Effector CD8-positive, alpha-beta T cell (primary cell): ENCODE measurements around the gene PGGHG.
"Not testable (repeated sequence)": the region's sequence is repeated elsewhere in the genome, so short reads cannot be mapped to it uniquely, and the experiment has no call there.

Experiments
- DNase-seq: peaks from one replicate; lab custom pipeline; 2025; lab: John Stamatoyannopoulos, UW

PGGHG gene

GRCh38 chr11:330307-330693, 41.4 kb downstream of the PGGHG start:
- no peak for DNase-seq

- no peak for DNase-seq
Measured at GRCh38 chr11:330694-331357, 41.9 kb downstream of the PGGHG start.

DNA sequence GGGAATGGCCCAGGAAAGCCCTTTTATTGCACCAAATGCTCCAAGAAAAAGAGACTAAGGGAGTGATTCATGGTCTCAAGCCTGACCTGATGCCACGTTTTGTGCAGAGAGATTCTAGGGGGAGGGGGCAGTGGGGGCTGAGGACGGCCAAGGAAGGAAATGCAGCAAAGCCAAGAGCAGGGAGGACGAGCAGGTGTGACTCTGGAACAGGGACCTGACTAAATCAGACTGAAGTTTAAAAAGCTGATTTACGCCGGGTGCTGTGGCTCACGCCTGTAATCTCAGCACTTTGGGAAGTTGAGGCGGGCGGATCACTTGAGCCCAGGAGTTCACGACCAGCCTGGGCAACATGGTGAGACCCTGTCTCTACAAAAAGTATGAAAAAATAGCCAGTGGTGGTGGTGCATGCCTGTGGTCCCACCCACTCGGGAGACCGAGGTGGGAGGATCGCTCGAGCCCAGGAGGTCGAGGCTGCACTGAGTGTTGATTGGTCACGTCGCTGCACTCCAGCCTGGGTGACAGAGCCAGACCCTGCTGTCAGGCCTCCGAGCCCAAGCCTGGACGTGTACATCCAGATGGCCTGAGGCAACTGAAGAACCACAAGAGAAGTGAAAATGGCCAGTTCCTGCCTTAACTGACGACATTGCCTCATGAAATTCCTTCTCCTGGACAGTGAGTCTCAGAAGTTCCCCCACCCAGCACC, 42.6 kb downstream of the PGGHG start:
- DNase-seq = no peak

DNA sequence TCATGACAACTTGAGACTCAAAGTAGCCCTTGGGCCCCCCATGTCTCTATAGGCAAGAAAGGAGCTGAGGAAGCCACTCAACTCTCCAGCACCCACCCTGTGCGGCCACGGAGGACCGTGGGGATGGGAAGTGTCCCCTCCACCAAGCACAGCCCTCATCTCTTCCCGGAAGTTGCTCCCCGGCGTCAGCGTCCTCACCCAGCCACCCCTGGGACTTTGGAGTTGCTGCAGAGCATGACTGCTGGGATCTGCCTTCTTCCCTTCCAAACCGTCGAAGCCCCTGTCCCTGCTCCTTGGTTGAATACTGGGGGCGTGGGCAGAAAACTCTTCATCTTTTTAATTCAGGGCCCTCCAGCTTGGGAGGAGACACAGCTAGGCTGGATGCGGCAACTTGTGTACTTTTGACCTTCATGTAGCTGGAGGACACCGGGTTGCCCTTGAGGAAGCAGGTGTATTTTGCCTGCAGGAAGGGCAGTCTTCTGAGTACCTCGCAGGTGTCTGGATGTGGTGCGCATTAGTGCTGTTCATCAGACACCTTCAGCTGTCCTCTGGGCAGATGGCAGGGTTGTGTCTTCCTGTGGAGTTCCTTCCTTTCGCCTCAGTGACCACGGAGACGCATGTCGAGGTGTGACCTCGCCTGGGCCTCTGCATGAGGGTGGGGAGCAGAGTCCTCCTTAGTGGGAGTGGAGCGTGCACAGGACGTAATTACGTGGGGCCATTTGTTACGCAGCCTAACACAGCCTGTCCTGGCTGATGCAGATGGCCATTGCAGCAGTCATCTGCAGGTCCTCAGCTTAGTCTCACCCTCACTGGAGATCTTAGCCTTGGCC, 43.9 kb downstream of the PGGHG start:
- no peak for DNase-seq

- not testable (repeated sequence) for DNase-seq
Measured at GRCh38 chr11:333616-334263, 44.8 kb downstream of the PGGHG start.

DNA sequence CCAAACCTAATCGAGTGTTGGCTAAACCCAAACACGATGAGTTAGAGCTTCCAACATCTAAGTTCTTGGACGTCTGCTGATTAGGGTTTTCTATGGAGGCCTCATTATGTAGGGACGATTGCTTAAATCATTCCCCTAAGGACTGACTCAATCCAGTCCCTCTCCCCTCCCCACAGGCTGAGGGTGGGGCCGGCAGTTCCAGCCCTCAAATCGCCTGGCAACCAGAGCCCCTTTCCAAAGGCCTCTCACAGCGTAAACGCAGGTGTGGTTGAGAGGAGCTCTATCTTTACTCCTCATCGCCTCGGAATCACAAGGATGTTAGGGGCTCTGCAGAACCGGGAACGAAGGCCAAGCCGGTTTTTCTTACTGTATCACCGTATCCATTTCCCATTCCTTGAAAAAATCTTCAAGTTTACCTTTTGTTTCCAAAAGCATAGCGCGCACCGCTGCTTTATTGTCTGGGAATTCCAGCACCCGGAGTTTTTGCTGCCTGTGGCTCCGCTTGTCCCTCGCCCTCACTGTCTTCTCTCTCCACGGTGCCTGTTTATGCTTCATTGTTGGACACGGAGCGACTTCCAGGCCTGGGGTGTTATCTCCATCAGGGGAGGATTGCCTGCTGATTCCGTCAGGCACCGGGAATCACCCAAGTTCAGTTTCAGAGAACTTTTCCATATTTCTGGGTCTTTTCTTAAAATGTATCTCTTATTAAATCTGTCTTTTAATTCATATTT, 45.5 kb downstream of the PGGHG start:
- DNase-seq = no peak

DNA sequence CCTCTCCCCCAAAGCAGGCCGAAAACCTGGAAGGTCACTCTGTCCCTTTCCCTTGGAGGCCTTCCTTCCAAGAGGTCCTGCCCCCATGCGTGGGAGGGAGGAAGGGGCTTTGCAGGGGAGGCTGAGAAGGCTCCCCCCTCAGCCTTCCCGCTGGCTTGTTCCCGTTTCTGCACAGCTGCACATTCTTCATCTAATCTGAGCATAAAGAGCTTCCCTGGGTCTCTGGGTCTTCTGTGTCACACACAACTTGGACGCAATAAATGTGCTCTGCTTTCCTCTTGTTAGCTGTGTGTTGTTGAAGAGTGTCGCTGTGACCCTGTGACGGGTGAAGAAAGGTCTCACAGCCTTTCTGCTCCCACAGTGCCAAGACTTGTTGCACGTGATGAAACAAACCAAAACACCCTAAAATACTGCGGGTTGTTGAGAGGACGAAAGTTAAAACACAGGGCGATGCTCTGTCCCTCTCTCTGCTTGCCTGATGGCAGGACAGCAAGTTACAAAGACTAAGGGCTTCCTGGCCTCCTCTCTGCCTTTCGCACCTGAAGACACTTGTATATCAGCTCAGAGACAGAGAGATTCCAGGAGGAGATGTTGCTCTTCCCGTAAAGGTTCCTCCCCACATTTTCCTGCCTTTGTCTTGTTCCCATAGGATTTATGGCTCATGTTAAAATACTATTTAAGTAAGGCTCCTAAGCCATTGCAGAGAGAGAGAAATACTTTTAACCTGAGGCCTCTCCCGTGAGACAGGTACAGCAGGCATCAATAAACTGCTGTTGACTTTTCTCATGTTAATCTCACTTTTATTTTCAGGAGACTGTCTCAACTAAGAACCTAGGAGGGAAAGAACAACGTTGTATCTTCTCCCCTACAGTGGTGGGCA, 47.1 kb downstream of the PGGHG start:
- DNase-seq = no peak

DNA sequence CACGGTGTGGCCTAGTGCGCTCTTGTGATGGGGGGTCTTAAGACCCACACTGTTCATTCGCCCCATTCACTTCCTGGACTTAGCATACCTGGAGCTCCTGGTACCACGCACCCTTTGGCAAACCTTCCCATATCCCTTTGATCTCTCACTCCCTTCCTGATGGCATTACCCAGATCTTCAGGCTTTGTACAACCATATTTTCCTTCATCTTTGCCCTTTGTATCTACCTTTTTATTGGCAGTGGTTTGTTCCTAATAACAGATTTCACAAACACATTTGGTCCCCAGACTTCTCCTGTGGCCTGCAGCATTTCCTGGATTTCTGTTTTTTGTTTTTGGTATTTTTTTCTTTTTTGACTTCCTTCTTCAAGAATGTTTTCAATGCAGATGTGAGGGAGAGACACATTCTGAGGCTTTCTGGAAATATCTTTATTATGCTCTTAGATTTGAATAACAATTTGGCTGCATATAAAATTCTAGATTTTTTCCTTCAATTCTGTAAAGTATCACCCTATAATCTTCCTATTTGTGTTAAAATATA, 47.8 kb downstream of the PGGHG start:
- DNase-seq = no peak

- no peak for DNase-seq
Measured at GRCh38 chr11:337711-338110, 48.8 kb downstream of the PGGHG start.

DNA sequence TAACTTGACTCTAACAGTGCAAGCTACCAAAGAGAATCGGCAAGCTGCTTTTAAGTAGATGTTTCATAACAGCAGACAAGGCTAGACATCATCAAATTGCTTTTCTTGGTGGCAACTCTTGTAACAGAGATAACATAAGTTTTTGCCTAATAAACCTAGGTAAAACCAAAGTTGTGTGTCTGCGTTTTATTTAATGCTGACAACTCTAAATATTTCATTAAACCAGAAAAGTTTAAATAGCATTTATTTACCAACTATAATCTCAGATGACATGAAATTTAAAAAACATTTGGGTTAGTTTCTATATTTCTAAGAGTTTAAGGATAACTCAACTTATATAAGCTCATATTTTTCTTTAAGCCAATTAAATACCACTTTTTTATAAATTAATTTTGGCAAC, 51.0 kb downstream of the PGGHG start:
- DNase-seq = no peak

DNA sequence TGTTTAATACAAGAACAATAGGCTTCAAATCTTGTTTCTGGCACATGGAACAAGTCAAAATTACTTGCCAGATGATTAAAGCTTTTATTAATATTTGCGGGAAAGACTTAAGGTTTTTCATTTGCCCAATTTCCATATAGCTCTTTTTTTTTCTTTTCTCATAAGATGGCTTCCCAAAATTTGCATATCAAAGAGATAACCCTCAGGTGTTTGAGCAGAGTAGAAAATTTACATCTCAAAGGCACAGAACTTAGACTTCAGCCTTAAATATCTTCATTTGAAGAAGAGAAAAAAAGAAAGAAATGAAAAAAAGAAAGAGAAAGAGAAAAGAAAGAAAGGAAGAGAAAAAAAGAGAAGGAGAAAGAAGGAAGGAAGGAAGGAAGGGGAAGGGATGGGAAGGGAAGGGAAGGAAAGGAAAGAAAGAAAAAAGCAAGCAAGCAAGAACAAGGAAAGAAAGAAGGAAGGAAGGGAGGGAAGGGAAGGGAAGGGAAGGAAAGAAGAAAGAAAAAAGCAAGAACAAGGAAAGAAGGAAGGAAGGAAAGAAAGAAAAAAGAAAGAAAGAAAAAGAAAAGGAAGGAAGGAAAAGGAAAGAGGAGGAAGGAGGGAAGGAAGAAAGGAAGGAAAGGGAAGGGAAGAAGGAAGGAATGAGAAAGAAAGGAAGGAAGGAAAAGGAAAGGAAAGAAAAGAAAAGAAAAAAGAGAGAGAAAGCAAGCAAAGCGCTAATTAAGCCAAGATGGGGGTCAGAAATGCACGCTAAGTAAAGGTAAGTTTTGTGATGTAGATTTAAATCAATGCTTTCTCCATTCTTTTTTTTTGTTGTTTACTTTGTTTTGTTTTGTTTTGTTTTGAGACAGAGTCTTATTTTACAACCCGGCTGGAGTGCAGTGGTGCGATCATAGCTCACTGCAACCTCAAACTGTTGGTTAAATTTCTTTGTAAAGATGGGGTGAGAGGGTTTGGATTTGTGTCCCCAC, 51.9 kb downstream of the PGGHG start:
- no peak for DNase-seq

GRCh38 chr11:342328-342727, 53.4 kb downstream of the PGGHG start:
- DNase-seq = no peak

DNA sequence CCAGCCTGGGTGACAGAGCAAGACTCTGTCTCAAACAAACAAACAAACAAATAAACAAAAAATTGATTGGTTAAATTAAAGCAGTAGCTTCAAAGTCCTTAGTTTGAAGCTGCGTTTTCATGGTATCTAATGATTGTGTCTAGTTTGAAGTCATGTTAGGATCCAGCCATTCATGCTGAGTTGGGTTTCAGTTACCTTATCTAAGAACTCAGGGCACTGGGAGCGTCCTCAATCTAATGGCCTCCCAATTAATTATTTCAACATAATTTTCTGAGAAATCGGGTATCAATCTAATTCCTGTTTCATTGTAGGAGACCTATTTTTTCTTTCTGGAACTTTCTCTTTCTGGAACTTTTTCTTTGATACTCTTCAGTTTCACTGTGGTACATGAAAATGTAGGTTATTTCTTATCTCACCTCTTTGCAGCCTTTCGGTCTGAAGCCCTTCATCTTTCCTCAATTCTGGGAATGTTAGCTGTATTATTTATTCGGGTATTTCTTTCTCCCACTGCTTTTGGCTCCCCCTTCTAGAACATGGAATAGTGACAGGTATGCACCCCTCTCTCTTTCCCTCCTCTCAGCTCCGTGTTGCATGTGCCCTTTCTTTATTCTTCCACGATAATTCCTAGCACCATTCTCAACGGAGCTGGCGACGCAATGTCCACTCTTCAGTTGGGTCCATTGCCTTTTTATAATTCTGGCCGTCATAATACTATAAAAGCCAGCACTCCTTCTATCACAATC, 56.1 kb downstream of the PGGHG start:
- no peak for DNase-seq
